MCF 10A (cell line): ENCODE data around the gene CALHM2. TPM values are rescaled to one million over a fixed set of nuclear protein-coding genes. Genes with fewer than 3 reads are reported as not detected.
"Not testable (repeated sequence)": the region's sequence is repeated elsewhere in the genome, so short reads cannot be mapped to it uniquely, and the experiment has no call there.

Source experiments
- BruUV-seq: library from RNA; stranded (reverse); fragments of 400-500 nt; replicated peaks from 2 replicates; lab custom pipeline; 2021; lab: Mats Ljungman, UMichigan
- CTCF ChIA-PET: fragments of 300-600 bp; sonication (Branson Sonifier 250); formaldehyde crosslinking; extraction: SDS; loops from one replicate; lab custom pipeline; 2021; ENCODE audit warnings: antibody characterized with exemption, inconsistent platforms; lab: Yijun Ruan, JAX
- POLR2A ChIA-PET: fragments of 300-600, 350-650 bp; sonication (Branson Sonifier 250); formaldehyde crosslinking; extraction: SDS; loops from one replicate; lab custom pipeline; 2020; ENCODE audit warnings: antibody characterized with exemption, inconsistent platforms; lab: Yijun Ruan, JAX
- DNase-seq: peaks from one replicate; pipeline ENCODE4 v3.0.0-alpha.2; 2018; ENCODE audit not compliant: unreplicated experiment
- H3K27ac Mint-ChIP-seq: one replicate; pipeline ENCODE4 v1.8.0; 2022; ENCODE audit warnings: mild to moderate bottlenecking, low read depth, mixed read lengths; ENCODE audit not compliant: unreplicated experiment
- H3K27me3 Mint-ChIP-seq: one replicate; pipeline ENCODE4 v1.8.0; 2022; ENCODE audit warnings: mixed read lengths; ENCODE audit not compliant: insufficient read depth, unreplicated experiment
- H3K36me3 Mint-ChIP-seq: one replicate; pipeline ENCODE4 v1.8.0; 2022; ENCODE audit warnings: mild to moderate bottlenecking, moderate library complexity, mixed read lengths; ENCODE audit not compliant: insufficient read depth, unreplicated experiment
- H3K4me1 Mint-ChIP-seq: one replicate; pipeline ENCODE4 v1.8.0; 2022; ENCODE audit warnings: mixed read lengths; ENCODE audit not compliant: insufficient read depth, unreplicated experiment
- H3K4me3 Mint-ChIP-seq: one replicate; pipeline ENCODE4 v1.8.0; 2022; ENCODE audit warnings: mild to moderate bottlenecking, moderate library complexity, mixed read lengths; ENCODE audit not compliant: unreplicated experiment
- H3K9me3 Mint-ChIP-seq: one replicate; pipeline ENCODE4 v1.8.0; 2022; ENCODE audit warnings: mixed read lengths; ENCODE audit not compliant: unreplicated experiment
- intact Hi-C: fragments of 100-400 bp; cut with micrococcal nuclease; formaldehyde crosslinking; loops from 2 replicates; pipeline ENCODE4 v1.14.1; 2022
- total RNA-seq: library from RNA; stranded (reverse); gene quantifications from 2 replicates; pipeline ENCODE4 v1.2.3, GENCODE V29; 2022
- TF ChIP-seq, protein P1 (sequence below): fragments of 200-600 bp; IDR thresholded peaks from one replicate; pipeline ENCODE4 v1.8.0; 2022; ENCODE audit warnings: antibody characterized with exemption, mild to moderate bottlenecking; ENCODE audit not compliant: unreplicated experiment

Gene CALHM2
- total RNA-seq, 1 experiment from 2014 or later, result 4.2 TPM

DNA sequence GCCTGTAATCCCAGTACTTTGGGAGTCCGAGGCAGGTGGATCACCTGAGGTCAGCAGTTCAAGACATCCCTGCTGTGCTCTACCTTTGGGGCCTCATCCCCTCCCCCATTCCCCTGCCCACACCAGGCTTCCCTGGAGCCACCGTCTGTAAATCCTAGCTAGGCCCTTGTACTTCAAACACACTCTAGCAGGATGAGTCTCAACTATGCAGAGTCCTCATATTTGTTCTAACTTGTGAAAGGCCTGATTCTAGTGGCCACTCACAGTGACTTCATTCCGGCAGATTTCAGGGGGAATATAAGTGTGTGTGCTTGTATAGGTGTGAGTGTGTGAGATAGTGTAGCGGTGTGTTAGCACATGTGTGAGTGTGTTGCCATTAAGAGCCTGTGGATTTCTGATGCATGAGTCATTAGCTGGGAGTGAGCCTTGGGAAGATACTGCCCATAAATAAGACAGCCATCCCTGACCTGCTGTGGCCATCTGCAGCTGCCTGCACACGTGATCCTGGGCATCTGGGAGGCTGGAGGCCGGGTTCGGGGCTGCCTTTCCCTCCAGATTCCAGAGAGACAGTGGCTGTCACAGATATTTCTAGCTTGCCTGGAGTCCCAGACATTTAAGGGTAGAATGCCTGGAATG, 39.7 kb upstream of the CALHM2 start:
- TF ChIP-seq, protein P1, sequence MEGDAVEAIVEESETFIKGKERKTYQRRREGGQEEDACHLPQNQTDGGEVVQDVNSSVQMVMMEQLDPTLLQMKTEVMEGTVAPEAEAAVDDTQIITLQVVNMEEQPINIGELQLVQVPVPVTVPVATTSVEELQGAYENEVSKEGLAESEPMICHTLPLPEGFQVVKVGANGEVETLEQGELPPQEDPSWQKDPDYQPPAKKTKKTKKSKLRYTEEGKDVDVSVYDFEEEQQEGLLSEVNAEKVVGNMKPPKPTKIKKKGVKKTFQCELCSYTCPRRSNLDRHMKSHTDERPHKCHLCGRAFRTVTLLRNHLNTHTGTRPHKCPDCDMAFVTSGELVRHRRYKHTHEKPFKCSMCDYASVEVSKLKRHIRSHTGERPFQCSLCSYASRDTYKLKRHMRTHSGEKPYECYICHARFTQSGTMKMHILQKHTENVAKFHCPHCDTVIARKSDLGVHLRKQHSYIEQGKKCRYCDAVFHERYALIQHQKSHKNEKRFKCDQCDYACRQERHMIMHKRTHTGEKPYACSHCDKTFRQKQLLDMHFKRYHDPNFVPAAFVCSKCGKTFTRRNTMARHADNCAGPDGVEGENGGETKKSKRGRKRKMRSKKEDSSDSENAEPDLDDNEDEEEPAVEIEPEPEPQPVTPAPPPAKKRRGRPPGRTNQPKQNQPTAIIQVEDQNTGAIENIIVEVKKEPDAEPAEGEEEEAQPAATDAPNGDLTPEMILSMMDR, result no peak
- ChIA-PET POLR2A (interaction anchor here (0.7 to 1.0 kb wide), 2 partner anchors 19 to 101 kb away, joined by 3 read pairs; no protein-coding TSS in a partner anchor), CTCF (interaction anchor here (0.5 to 1.7 kb wide), 5 partner anchors 11 to 95 kb away, joined by 3 to 5 read pairs (median 3); partner anchors contain the start of gene PDCD11)
- BruUV-seq, result no TSS peak
- intact Hi-C loops, result no loop called here
- Mint-ChIP-seq H3K27me3 (peaks cover 17% of the 10 kb centered on the region), H3K4me3 (peak overlapping the region; percentile 5), H3K36me3 (no peaks in the 10 kb centered on the region), H3K4me1 (peaks cover 25% of the 10 kb centered on the region), H3K9me3 (no peaks in the 10 kb centered on the region), H3K27ac (peak overlapping the region; percentile 0)
- DNase-seq, result peak; percentile 80

DNA sequence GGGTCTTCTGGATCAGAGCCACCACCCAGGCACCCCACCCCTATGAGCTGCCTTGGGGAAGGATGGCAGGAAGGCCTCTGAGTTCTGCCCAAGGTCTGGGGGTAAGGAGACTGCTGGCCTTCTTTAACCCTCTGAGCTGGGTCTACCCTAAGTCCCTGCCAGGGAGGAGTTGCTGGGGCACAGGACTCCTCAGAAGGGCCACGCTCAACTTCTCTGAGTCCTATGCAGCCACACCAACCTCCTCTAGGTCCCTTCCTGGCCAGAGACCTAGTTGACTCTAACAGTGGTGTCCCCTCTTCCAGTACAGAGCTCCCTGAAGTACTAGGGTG, 38.8 kb upstream of the CALHM2 start:
- Mint-ChIP-seq H3K4me1 (peaks cover 25% of the 10 kb centered on the region), H3K27me3 (peaks cover 11% of the 10 kb centered on the region), H3K27ac (no peak overlapping the region), H3K4me3 (no peak overlapping the region), H3K9me3 (no peaks in the 10 kb centered on the region), H3K36me3 (no peaks in the 10 kb centered on the region)
- CTCF ChIA-PET, result interaction anchor here (0.6 to 1.4 kb wide), 6 partner anchors 10 to 683 kb away, joined by 3 to 5 read pairs (median 3); partner anchors contain the start of gene PDCD11
- TF ChIP-seq, protein P1, result no peak
- intact Hi-C loops, result no loop called here
- no peak for DNase-seq
- no TSS peak for BruUV-seq
- POLR2A ChIA-PET, result interaction anchor here (0.6 to 1.0 kb wide), 3 partner anchors 10 to 20 kb away, joined by 3 read pairs; no protein-coding TSS in a partner anchor

DNA sequence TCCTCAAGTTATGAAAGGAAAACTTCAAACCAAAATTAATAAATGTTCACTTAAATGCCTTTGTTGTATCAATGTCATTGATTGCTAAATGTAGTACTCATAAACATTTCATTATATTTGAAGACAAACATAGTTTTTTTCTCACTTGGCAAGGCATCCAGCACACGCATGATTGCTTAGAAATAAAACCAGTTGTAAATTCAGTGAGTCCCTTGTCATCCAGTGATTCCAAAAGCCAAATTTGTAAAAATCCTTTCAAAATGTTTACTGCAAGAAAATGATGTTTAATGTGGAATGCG, 35.2 kb upstream of the CALHM2 start:
- Mint-ChIP-seq H3K4me1 (peaks cover 17% of the 10 kb centered on the region), H3K4me3 (no peak overlapping the region), H3K27me3 (no peaks in the 10 kb centered on the region), H3K27ac (no peak overlapping the region), H3K9me3 (no peaks in the 10 kb centered on the region), H3K36me3 (no peaks in the 10 kb centered on the region)
- intact Hi-C loops, result loop anchor here (5.0 to 10.0 kb wide), 2 partner anchors 423 to 570 kb away; partner anchors contain the start of gene CNNM2
- DNase-seq, result no peak
- POLR2A ChIA-PET, result no interaction called here
- no TSS peak for BruUV-seq
- CTCF ChIA-PET, result interaction anchor here (3.1 kb wide), 1 partner anchor 71 kb away, joined by 48 read pairs; no protein-coding TSS in a partner anchor
- TF ChIP-seq, protein P1, result no peak

DNA sequence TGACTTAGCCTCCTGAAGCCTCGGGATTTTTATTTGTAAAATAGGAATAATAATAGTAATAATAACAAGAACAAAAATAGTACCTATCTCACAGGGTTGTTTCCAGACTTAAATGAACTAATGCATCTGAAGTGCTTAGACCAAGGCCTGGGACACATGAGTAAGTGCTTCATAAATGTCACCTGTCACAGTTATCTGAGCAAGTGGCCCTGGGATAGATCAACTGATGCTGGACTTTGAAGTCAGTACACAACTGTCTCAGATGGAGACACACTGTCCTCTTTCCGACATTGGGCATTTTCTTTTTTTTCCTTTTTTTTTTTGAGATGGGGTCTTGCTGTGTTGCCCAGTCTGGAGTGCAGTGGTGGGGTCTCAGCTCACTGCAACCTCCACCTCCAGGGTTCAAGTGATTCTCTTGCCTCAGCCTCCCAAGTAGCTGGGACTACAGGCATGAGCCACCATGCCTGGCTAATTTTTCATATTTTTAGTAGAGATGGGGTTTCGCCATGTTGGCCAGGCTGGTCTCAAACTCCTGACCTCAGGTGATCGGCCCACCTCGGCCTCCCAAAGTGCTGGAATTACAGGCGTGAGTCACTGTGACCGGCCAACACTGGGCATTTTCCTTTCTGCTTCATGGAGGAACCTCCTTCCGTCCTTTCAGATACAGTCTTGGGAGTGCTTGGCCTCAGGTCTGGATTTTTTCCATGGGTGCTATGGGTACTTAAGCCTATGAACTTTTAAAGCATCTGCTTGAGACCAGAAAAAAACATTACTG, 34.7 kb upstream of the CALHM2 start:
- not testable (repeated sequence) for H3K27ac Mint-ChIP-seq, H3K27me3 Mint-ChIP-seq, DNase-seq, H3K4me3 Mint-ChIP-seq, H3K9me3 Mint-ChIP-seq, H3K36me3 Mint-ChIP-seq, BruUV-seq
- ChIA-PET CTCF (interaction anchor here (0.5 to 3.1 kb wide), 9 partner anchors 12 to 217 kb away, joined by 3 to 48 read pairs (median 7); no protein-coding TSS in a partner anchor), POLR2A (interaction anchor here (1.8 kb wide), 1 partner anchor 36 kb away, joined by 7 read pairs; no protein-coding TSS in a partner anchor)
- H3K4me1 Mint-ChIP-seq, result peaks cover 12% of the 10 kb centered on the region
- intact Hi-C loops, result loop anchor here (5.0 to 10.0 kb wide), 2 partner anchors 422 to 570 kb away; partner anchors contain the start of gene CNNM2
